Hematopoietic multipotent progenitor cell treated with erythropoietin and hydrocortisone succinate and interleukin-3 and kit ligand, for 17 days (in vitro differentiated cells): ENCODE measurements around the gene C1orf56.

Experiments
- DNase-seq: peaks from one replicate; pipeline ENCODE4 v3.0.0-alpha.2; 2015; ENCODE audit warnings: low spot score

Gene C1orf56

GRCh38 chr1:151047591-151047924, at the start of gene C1orf56:
TSS of gene C1orf56 (plus strand) at chr1:151047751. CDS start at chr1:151047848, 97 bp downstream.
- no peak for DNase-seq

- DNase-seq, result no peak
Observed at GRCh38 chr1:150997949-150998348, 49.6 kb upstream of the C1orf56 start.

GRCh38 chr1:150999051-150999674, 48.4 kb upstream of the C1orf56 start:
- no peak for DNase-seq

- no peak for DNase-seq
Observed at GRCh38 chr1:150999926-151000325, 47.6 kb upstream of the C1orf56 start.

GRCh38 chr1:151000408-151000807, 47.1 kb upstream of the C1orf56 start:
- no peak for DNase-seq

GRCh38 chr1:151001602-151002001, 45.9 kb upstream of the C1orf56 start:
- no peak for DNase-seq

GRCh38 chr1:151002051-151002450, 45.5 kb upstream of the C1orf56 start:
- DNase-seq, result no peak

- DNase-seq, result no peak
Observed at GRCh38 chr1:151002611-151003010, 44.9 kb upstream of the C1orf56 start.

GRCh38 chr1:151003180-151003579, 44.4 kb upstream of the C1orf56 start:
- no peak for DNase-seq

GRCh38 chr1:151005729-151006319, 41.7 kb upstream of the C1orf56 start:
- peak; percentile 30 for DNase-seq

- peak; percentile 84 for DNase-seq
Observed at GRCh38 chr1:151006327-151007052, 41.1 kb upstream of the C1orf56 start, which contains the start of gene MINDY1. TSS of gene MINDY1 (minus strand) at chr1:151006902. CDS start at chr1:151002617, 4,285 bp downstream.

GRCh38 chr1:151007853-151008243, 39.7 kb upstream of the C1orf56 start:
- no peak for DNase-seq

GRCh38 chr1:151008244-151009205, 39.0 kb upstream of the C1orf56 start, which contains the start of gene PRUNE1:
TSS of gene PRUNE1 (plus strand) at chr1:151008449. CDS start at chr1:151008633, 184 bp downstream.
- peak; percentile 97 for DNase-seq

GRCh38 chr1:151009206-151009587, 38.4 kb upstream of the C1orf56 start:
- DNase-seq, result no peak

GRCh38 chr1:151009674-151010345, 37.7 kb upstream of the C1orf56 start:
- no peak for DNase-seq

- DNase-seq, result no peak
Observed at GRCh38 chr1:151010346-151010726, 37.2 kb upstream of the C1orf56 start.

GRCh38 chr1:151011154-151011850, 36.2 kb upstream of the C1orf56 start:
- no peak for DNase-seq

- no peak for DNase-seq
Observed at GRCh38 chr1:151012684-151013471, 34.7 kb upstream of the C1orf56 start.

GRCh38 chr1:151013518-151013917, 34.0 kb upstream of the C1orf56 start:
- DNase-seq, result peak; percentile 63

GRCh38 chr1:151024540-151025146, 22.9 kb upstream of the C1orf56 start:
- peak; percentile 81 for DNase-seq
